BLaER1 (cell line): ENCODE data around the gene ZRSR2.

Source experiments
- H3K27ac ChIP-seq: shearing (Covaris generic); formaldehyde crosslinking; 2 replicates; pipeline ENCODE4 v1.8.1; 2022
- H3K27me3 ChIP-seq: shearing (Covaris generic); formaldehyde crosslinking; 2 replicates; pipeline ENCODE4 v1.8.1; 2022
- H3K36me3 ChIP-seq: shearing (Covaris generic); formaldehyde crosslinking; 2 replicates; pipeline ENCODE4 v1.8.1; 2022
- H3K4me1 ChIP-seq: shearing (Covaris generic); formaldehyde crosslinking; 2 replicates; pipeline ENCODE4 v1.8.1; 2022
- H3K4me2 ChIP-seq: shearing (Covaris generic); formaldehyde crosslinking; 2 replicates; pipeline ENCODE4 v1.8.1; 2022
- H3K4me3 ChIP-seq: shearing (Covaris generic); formaldehyde crosslinking; 2 replicates; pipeline ENCODE4 v1.8.1; 2022
- H3K9ac ChIP-seq: shearing (Covaris generic); formaldehyde crosslinking; 2 replicates; pipeline ENCODE4 v1.8.1; 2022
- H3K9me3 ChIP-seq: shearing (Covaris generic); formaldehyde crosslinking; 2 replicates; pipeline ENCODE4 v1.8.1; 2022
- H4K20me1 ChIP-seq: shearing (Covaris generic); formaldehyde crosslinking; 2 replicates; pipeline ENCODE4 v1.8.1; 2022
- Cebpa-rat ChIP-seq: shearing (Covaris generic); IDR thresholded peaks from 2 replicates; pipeline ENCODE4 v1.8.1; 2022

Gene ZRSR2

GRCh38 chrX:15858051-15858450 is 67.8 kb downstream of the ZRSR2 start:
- Histone ChIP-seq H3K36me3 (no peaks in the 10 kb centered on the region), H3K4me1 (peaks cover 16% of the 10 kb centered on the region; the same call in 1 of the 2 replicates), H3K27me3 (peaks cover 79% of the 10 kb centered on the region), H3K4me2 (no peak overlapping the region), H3K9me3 (peaks cover 6% of the 10 kb centered on the region; the same call in 1 of the 2 replicates), H3K27ac (no peak overlapping the region), H3K9ac (no peak overlapping the region), H4K20me1 (peaks cover 30% of the 10 kb centered on the region), H3K4me3 (no peak overlapping the region)
- no peak for TF ChIP-seq Cebpa-rat

- Histone ChIP-seq H3K4me1 (no peaks in the 10 kb centered on the region), H3K9ac (no peak overlapping the region), H3K4me2 (no peak overlapping the region), H4K20me1 (peaks cover 14% of the 10 kb centered on the region; the same call in 1 of the 2 replicates), H3K36me3 (no peaks in the 10 kb centered on the region), H3K4me3 (no peak overlapping the region), H3K27me3 (peaks cover 85% of the 10 kb centered on the region), H3K27ac (no peak overlapping the region), H3K9me3 (peaks cover 6% of the 10 kb centered on the region; the same call in 1 of the 2 replicates)
- TF ChIP-seq Cebpa-rat, result no peak
Observed at GRCh38 chrX:15860921-15861320, 70.6 kb downstream of the ZRSR2 start.

GRCh38 chrX:15864023-15864422 is 73.7 kb downstream of the ZRSR2 start:
- Histone ChIP-seq H3K4me3 (no peak overlapping the region), H4K20me1 (peaks cover 8% of the 10 kb centered on the region; the same call in 1 of the 2 replicates), H3K27me3 (peaks cover 86% of the 10 kb centered on the region), H3K27ac (no peak overlapping the region), H3K4me2 (no peak overlapping the region), H3K4me1 (no peaks in the 10 kb centered on the region), H3K9ac (no peak overlapping the region), H3K9me3 (peaks cover 6% of the 10 kb centered on the region; the same call in 1 of the 2 replicates), H3K36me3 (no peaks in the 10 kb centered on the region)
- TF ChIP-seq Cebpa-rat, result no peak

DNA sequence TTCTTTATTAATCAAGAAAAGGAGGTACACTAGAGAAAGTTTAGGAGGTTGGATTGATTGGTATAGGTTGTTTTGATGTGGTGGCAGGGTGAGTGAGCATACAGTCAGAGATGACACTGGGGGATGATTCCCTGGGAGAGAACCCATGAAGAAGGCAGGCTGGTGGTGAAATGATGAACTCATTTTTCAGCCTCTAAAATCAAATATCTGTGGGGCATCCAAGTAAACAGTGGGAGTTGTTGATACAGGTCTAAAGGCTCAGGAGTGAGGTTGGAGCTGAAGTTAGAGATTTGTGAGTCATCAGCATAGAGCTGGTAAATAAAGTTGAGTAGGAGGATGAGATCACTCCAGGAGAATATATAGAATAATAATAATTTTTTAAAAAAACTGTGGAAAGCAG is 74.3 kb downstream of the ZRSR2 start:
- TF ChIP-seq Cebpa-rat, result no peak
- peaks cover 6% of the 10 kb centered on the region; the same call in 1 of the 2 replicates for H3K9me3 ChIP-seq
- no peaks in the 10 kb centered on the region for H3K36me3 ChIP-seq
- H3K9ac ChIP-seq, result no peak overlapping the region
- H3K4me3 ChIP-seq, result no peak overlapping the region
- H3K27me3 ChIP-seq, result peaks cover 87% of the 10 kb centered on the region
- no peak overlapping the region for H3K27ac ChIP-seq
- peaks cover 8% of the 10 kb centered on the region; the same call in 1 of the 2 replicates for H4K20me1 ChIP-seq
- no peak overlapping the region for H3K4me2 ChIP-seq
- no peaks in the 10 kb centered on the region for H3K4me1 ChIP-seq

DNA sequence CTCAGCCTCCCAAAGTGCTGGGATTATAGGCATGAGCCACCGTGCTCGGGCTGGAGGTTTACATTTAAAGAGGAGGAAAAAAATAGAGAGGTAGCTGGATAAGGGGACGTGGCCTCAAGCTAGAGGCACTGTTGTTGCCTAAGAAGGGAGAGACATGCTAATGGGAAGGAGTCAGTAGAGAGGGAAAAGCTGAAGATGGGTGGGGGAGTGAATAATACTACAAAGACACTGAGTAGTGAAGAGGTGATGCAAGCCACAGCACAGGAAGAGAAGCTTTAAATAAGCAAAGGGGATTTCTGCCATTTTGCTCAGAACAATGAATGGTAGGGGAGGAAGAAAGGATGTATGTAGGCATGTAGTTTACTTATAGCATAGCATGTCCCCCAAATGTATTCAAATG is 75.9 kb downstream of the ZRSR2 start:
- peaks cover 8% of the 10 kb centered on the region; the same call in 1 of the 2 replicates for H4K20me1 ChIP-seq
- H3K9me3 ChIP-seq, result peaks cover 2% of the 10 kb centered on the region; the same call in 1 of the 2 replicates
- no peak overlapping the region for H3K4me3 ChIP-seq
- H3K27ac ChIP-seq, result no peak overlapping the region
- H3K9ac ChIP-seq, result no peak overlapping the region
- no peaks in the 10 kb centered on the region for H3K4me1 ChIP-seq
- no peak overlapping the region for H3K4me2 ChIP-seq
- TF ChIP-seq Cebpa-rat, result no peak
- no peaks in the 10 kb centered on the region for H3K36me3 ChIP-seq
- peaks cover 98% of the 10 kb centered on the region for H3K27me3 ChIP-seq

GRCh38 chrX:15869695-15870094 is 79.4 kb downstream of the ZRSR2 start:
- H4K20me1 ChIP-seq, result peaks cover 7% of the 10 kb centered on the region; the same call in 1 of the 2 replicates
- H3K9ac ChIP-seq, result no peak overlapping the region
- no peaks in the 10 kb centered on the region for H3K36me3 ChIP-seq
- no peak overlapping the region for H3K4me2 ChIP-seq
- H3K4me1 ChIP-seq, result no peaks in the 10 kb centered on the region
- TF ChIP-seq Cebpa-rat, result no peak
- no peak overlapping the region for H3K27ac ChIP-seq
- H3K27me3 ChIP-seq, result peaks cover 100% of the 10 kb centered on the region
- H3K4me3 ChIP-seq, result no peak overlapping the region
- H3K9me3 ChIP-seq, result no peaks in the 10 kb centered on the region

GRCh38 chrX:15870310-15870709 is 80.0 kb downstream of the ZRSR2 start:
- Histone ChIP-seq H4K20me1 (peaks cover 9% of the 10 kb centered on the region; the same call in 1 of the 2 replicates), H3K36me3 (no peaks in the 10 kb centered on the region), H3K4me1 (no peaks in the 10 kb centered on the region), H3K9ac (no peak overlapping the region), H3K27ac (no peak overlapping the region), H3K9me3 (no peaks in the 10 kb centered on the region), H3K4me2 (no peak overlapping the region), H3K27me3 (peaks cover 100% of the 10 kb centered on the region), H3K4me3 (no peak overlapping the region)
- no peak for TF ChIP-seq Cebpa-rat
